ENCODE data around the gene RIPOR1. TPM values are rescaled to one million over a fixed set of nuclear protein-coding genes. Genes with fewer than 3 reads are reported as not detected.

Gene RIPOR1
- 9.5 and 15.8 TPM in 2 replicates for total RNA-seq (2012; rRNA removed)
- 33.0 and 41.3 TPM in 2 replicates for polyA plus RNA-seq (2012; rRNA removed)
- 26.4 and 33.2 TPM in 2 replicates for polyA plus RNA-seq (2012; cell fraction: cytosol; rRNA removed)
- 96.6 and 172 TPM in 2 replicates for polyA plus RNA-seq (2012; cell fraction: nucleus; rRNA removed; ENCODE audit: low replicate concordance)
- percentile 75 among the genes with signal in this experiment for Bru-seq, nascent RNA
- percentile 86 among the genes with signal in this experiment for BruChase-seq, experiment 1, labeled RNA remaining after a 6-hour chase
- BruChase-seq, experiment 2, labeled RNA remaining after a 2-hour chase, result percentile 90 among the genes with signal in this experiment
- long read RNA-seq, full-length matches to known transcripts, result 3 of 46 reads
- long read RNA-seq, partial matches to known transcripts, result 34 of 46 reads
- long read RNA-seq, other reads (novel, unspliced or antisense), result 9 of 46 reads

DNA sequence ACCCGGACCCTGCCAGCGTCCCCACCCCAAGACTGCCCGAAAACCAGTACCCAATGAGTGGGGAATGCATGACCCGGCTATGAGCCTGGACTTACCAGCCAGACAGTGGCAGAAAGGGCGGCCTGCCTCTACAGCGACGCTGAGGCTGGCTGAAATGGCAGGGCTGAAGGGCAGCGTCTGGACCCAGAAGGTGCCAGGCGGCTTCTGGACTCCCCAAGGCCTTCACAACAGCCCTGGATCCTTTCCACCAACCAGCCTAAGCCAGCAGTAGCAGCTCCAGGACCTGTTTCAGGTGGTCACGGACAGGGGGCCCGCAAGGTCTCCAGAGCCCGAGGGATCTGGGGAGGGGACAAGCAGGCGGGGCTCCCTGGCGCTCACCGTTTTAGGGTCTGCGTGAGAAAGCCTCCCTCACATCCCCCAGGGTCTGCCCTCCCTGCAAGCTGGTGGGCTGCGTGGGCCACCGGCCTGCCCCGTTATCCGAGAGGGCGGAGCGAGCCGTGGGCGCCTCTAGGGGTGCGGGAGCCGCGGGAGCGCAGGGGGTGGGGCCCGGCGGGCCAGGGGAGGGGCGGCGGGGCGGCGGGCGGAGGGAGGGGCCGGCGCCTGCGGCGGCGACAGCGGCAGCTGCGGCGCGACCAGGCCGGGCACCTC, at the start of gene RIPOR1:
TSS of gene RIPOR1 (plus strand) at position 608 of the 648 bp plus-strand sequence. CDS start 9,618 bp downstream, outside the sequence.
- Histone ChIP-seq H3K4me1 (ENCODE audit: control insufficient read depth, insufficient read depth, low read length) (peaks cover 15% of the 10 kb centered on the region), H4K20me1 (ENCODE audit: insufficient read depth, low read length) (peaks cover 30% of the 10 kb centered on the region), H3K27ac (ENCODE audit: insufficient read depth, low read length) (peak within 1 kb of the TSS; percentile 88), H2BK120ac (ENCODE audit: low read depth, low read length) (peak within 1 kb of the TSS; percentile 81), H3K79me1 (ENCODE audit: low read depth in 1 of 2, low read length in 2 of 2) (peaks cover 27 to 38% of the 10 kb centered on the region in 2 experiments; a peak in 3 of 4 replicates), H2AK9ac (replicated peaks; ENCODE audit: low read depth, low read length, poor library complexity) (peak within 1 kb of the TSS; percentile 86), H3K9ac (ENCODE audit: low read depth, low read length) (peak within 1 kb of the TSS; percentile 93), H2BK5ac (ENCODE audit: low read depth, low read length, poor library complexity, severe bottlenecking) (peak within 1 kb of the TSS; percentile 74), H2BK15ac (ENCODE audit: low read depth, low read length) (peak within 1 kb of the TSS; percentile 51; the same call in 1 of the 3 replicates), H4K5ac (ENCODE audit: low read depth, low read length) (peak within 1 kb of the TSS; percentile 90), H3K9me3 (ENCODE audit: control insufficient read depth, insufficient read depth, low read length) (no peaks in the 10 kb centered on the region), H3K56ac (ENCODE audit: extremely low read depth, insufficient read depth, low read length) (peak within 1 kb of the TSS; percentile 84), H3K4me2 (ENCODE audit: low read depth, low read length) (peak within 1 kb of the TSS; percentile 94), H3K23ac (ENCODE audit: low read depth, low read length) (peak within 1 kb of the TSS; percentile 98), H4K91ac (ENCODE audit: insufficient read depth, low read depth, low read length) (peak within 1 kb of the TSS; percentile 80), H3K14ac (replicated peaks; ENCODE audit: low read depth, low read length) (peak within 1 kb of the TSS; percentile 96), H2BK20ac (ENCODE audit: low read depth, low read length) (peak within 1 kb of the TSS; percentile 10; the same call in 1 of the 2 replicates), H3K27me3 (ENCODE audit: control insufficient read depth, insufficient read depth, low read length) (no peaks in the 10 kb centered on the region), H4K8ac (ENCODE audit: low read depth in 2 of 2, low read length in 2 of 2) (peak within 1 kb of the TSS; percentile 78 to 85), H3K18ac (ENCODE audit: low read depth, low read length) (peak within 1 kb of the TSS; percentile 51), H3K4me3 (ENCODE audit: insufficient read depth, low read depth, low read length) (peak within 1 kb of the TSS; percentile 85), H3K4ac (ENCODE audit: low read depth, low read length) (peak within 1 kb of the TSS; percentile 96), H3K36me3 (ENCODE audit: control insufficient read depth, insufficient read depth, low read length) (no peaks in the 10 kb centered on the region), H2AK5ac (ENCODE audit: low read depth, low read length) (peak within 1 kb of the TSS; percentile 98), H3K9me1 (ENCODE audit: insufficient read depth, low read length) (peaks cover 17% of the 10 kb centered on the region), H2AFZ (replicated peaks; ENCODE audit: low read length, poor library complexity) (peak within 1 kb of the TSS; percentile 98)
- DNase-seq (no peak), ATAC-seq (ENCODE audit: low read depth) (peak; percentile 63)
- no TSS peak for BruUV-seq (replicated peaks)
- ChIA-PET POLR2A (ENCODE audit: unreplicated experiment) (interaction anchor here (0.6 kb wide), 1 partner anchor 562 kb away, joined by 3 read pairs; no protein-coding TSS in a partner anchor), CTCF (no interaction called here)
- intact Hi-C loops (cut with micrococcal nuclease) (loop anchor here (10.0 kb wide), 1 partner anchor 276 kb away; the partner anchor contains the start of genes RANBP10 and TSNAXIP1), in situ Hi-C loops (cut with MboI; ENCODE audit: low sequenced_read_pairs) (loop anchor here (10.0 to 25.0 kb wide), 2 partner anchors 136 to 409 kb away; partner anchors contain the start of genes ACD, C16orf86, CTRL and ENKD1), dilution Hi-C loops (cut with HindIII; ENCODE audit: low sequenced_read_pairs, unreplicated experiment) (no loop called here)
- 70% methylated on average over 4 of the region's 45 CpGs; no CpG with 5 or more reads in 1 of the 2 experiments for WGBS, 2 experiments (ENCODE audit: extremely low coverage in 2 of 2, insufficient read length in 1 of 2)
- TF ChIP-seq RCOR1 (IDR thresholded peaks at IDR 0.05; ENCODE audit: insufficient replicate concordance, low read length) (no peak), BHLHE40 (IDR thresholded peaks at IDR 0.05; ENCODE audit: low read depth, low read length) (no peak), RFX5 (IDR thresholded peaks at IDR 0.05; ENCODE audit: low read depth, low read length) (no peak), CEBPB (IDR thresholded peaks at IDR 0.05; ENCODE audit: low read depth, low read length) (no peak), MAFK (IDR thresholded peaks at IDR 0.05; ENCODE audit: low read depth, low read length) (no peak), RAD21 (IDR thresholded peaks at IDR 0.05; ENCODE audit: low read length) (no peak), USF2 (IDR thresholded peaks at IDR 0.05; ENCODE audit: low read depth, low read length) (no peak), CHD1 (IDR thresholded peaks at IDR 0.05; ENCODE audit: low read depth, low read length) (no peak), POLR2A (IDR thresholded peaks at IDR 0.05; ENCODE audit: low read depth, low read length) (no peak), CTCF (conservative IDR thresholded peaks at IDR 0.05; ENCODE audit: low read depth, low read length) (no peak), MXI1 (IDR thresholded peaks at IDR 0.05; ENCODE audit: borderline replicate concordance, low read depth, low read length) (no peak), FOS (IDR thresholded peaks at IDR 0.05; ENCODE audit: low read depth, low read length) (no peak)

Measured in IMR-90 (cell line).